GM21619 (cell line): ENCODE results near the gene RANBP17.
"Not testable (repeated sequence)": the region's sequence is repeated elsewhere in the genome, so short reads cannot be mapped to it uniquely, and the experiment has no call there.

Experiments
- ATAC-seq: cut with Tn5 transposase; IDR thresholded peaks from one replicate; pipeline ENCODE4 v1.9.1; 2021; ENCODE audit not compliant: unreplicated experiment

The RANBP17 gene

GRCh38 chr5:171143926-171144325, 282.1 kb downstream of the RANBP17 start:
- no peak for ATAC-seq

GRCh38 chr5:171149333-171149732, 287.5 kb downstream of the RANBP17 start:
- peak; percentile 66 for ATAC-seq

- ATAC-seq: no peak
These were observed 288.0 kb downstream of the RANBP17 start for GRCh38 chr5:171149772-171150171.

GRCh38 chr5:171152382-171152781, 290.6 kb downstream of the RANBP17 start:
- no peak for ATAC-seq

GRCh38 chr5:171155621-171156020, 293.8 kb downstream of the RANBP17 start:
- no peak for ATAC-seq

DNA sequence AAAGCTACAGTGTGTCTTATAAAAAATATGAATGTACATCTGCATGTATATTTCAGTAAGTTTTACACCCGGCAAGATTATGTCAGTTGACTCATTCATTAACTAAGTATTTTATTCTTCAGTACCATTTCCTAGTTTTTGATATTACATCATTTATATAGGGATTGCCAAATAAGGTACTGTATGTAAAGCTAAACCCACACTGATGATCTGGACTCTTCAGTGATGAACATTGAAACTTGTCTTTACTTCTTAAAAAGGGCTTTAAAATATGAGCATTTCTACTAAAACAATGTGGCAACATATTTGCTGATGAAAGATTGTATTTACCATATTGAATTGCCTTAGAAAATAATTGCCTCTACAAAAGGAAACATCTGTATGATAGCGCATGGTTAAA, 295.5 kb downstream of the RANBP17 start:
- no peak for ATAC-seq

- ATAC-seq: no peak
These were observed 296.0 kb downstream of the RANBP17 start for GRCh38 chr5:171157775-171158174.

GRCh38 chr5:171158581-171158980, 296.8 kb downstream of the RANBP17 start:
- ATAC-seq: no peak

DNA sequence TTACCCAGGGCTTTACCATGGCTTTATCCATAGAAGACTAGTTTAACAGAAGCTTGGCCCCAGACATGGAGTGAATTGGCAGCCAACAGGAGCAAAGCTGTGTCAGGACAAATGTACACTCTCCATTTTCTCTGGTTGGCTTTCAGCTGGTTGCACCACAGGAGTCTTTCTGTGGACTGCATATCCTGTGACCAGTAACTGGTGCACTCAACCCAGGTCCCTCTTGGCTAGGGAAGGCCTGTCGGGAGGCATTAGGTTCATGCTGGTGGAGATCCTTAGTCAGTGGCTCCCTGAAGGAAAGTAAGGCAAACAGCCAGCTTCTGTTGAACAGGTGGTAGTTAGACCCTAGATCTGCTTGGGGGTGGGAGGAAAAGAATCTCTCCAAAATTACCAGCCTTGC, 300.3 kb downstream of the RANBP17 start:
- ATAC-seq: no peak

- ATAC-seq: peak; percentile 61
These were observed 300.8 kb downstream of the RANBP17 start for GRCh38 chr5:171162596-171162995.

GRCh38 chr5:171166766-171167165, 304.9 kb downstream of the RANBP17 start:
- ATAC-seq: no peak

DNA sequence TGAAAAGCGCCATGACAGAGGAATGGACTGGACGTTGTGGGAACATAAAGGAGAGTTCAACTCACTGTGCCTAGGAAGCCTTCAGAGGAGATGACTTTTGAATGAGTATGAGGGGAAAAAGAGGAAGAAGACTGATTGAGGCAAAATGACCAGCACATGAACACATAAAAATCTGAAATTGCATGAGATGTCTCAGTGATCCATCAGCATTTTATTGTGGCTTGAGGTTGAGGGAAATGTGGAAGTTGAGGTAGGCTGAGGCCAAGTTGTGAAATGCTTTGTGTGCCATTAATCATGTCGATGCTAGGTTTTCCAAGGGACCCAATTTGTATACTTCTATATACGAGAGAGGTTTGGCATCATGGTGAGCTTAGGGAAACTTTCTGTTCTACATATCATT, 306.4 kb downstream of the RANBP17 start:
- no peak for ATAC-seq

- ATAC-seq: not testable (repeated sequence)
These were observed 313.1 kb downstream of the RANBP17 start for GRCh38 chr5:171174960-171175359.

GRCh38 chr5:171175746-171176145, 313.9 kb downstream of the RANBP17 start:
- no peak for ATAC-seq

GRCh38 chr5:171178190-171178589, 316.4 kb downstream of the RANBP17 start:
- not testable (repeated sequence) for ATAC-seq

- ATAC-seq: no peak
These were observed 326.2 kb downstream of the RANBP17 start for GRCh38 chr5:171188016-171188415.

DNA sequence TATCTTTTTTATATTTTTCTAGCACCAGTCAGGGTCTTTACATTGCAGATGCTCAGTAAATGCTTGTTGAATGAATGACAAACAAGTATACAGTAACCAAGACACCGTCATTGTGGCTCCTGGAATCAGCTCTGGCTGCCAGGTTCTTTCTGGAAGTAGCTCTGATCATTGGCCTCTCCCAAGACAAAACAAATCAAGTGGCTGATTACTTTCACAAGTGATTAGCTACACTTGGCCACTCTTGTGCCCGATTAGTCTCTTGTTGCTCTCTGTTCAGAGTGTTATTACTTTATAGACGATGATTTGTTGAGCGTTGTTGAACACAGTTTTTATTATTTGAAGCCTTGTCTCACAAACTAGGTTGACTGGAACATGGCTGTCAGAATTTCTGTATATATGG, 327.6 kb downstream of the RANBP17 start:
- no peak for ATAC-seq

DNA sequence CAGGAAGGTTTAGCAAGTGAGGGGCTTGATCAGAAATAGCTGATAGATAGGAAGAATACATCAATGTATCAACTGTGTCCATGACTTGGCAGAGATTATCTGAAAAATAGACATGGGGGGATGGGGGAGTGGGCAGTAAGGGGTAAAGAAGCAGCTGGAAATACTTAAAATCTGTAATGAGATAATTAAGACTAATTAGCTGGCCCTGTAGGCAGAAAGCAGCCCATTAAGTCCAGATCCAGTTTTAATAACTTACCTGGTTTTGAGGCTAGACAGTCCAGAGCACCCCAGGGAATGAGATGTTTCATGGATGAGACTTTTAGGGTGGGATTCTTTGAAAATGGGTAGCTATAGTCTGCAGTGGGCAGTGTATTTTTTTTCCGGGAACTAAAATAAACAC, 330.3 kb downstream of the RANBP17 start:
- ATAC-seq: no peak

- no peak for ATAC-seq
These were observed 339.5 kb downstream of the RANBP17 start for GRCh38 chr5:171201310-171201709.

GRCh38 chr5:171205375-171205774, 343.6 kb downstream of the RANBP17 start:
- no peak for ATAC-seq

DNA sequence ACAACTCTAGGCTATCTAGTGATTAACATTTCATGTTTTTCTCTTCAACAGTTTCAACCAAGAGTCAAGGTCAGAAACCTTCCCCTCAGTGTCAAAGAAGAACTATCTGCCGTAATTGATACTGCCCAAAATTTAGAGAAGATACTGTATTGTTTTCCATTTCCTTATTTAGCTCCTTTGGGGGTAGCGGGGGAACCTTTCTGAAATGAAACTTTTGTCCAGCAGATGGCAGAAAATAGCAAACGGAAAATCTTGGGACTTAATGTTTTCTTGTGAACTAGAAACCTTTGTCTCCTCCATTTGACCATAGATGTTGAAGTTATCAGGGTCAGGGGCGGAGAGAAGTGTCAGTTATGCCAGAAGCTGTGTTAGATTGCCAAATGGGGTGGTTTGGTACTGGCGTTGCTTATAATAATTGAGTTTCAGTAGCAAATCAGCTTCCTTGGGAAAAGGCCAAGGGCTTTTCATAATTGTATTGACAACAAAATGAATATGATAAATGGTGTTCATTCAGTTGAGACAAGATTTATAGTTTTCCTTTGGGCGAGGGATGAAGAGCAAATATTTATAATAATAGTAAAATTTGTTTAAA, 345.5 kb downstream of the RANBP17 start:
- no peak for ATAC-seq

GRCh38 chr5:171221916-171222315, 360.1 kb downstream of the RANBP17 start:
- ATAC-seq: no peak

DNA sequence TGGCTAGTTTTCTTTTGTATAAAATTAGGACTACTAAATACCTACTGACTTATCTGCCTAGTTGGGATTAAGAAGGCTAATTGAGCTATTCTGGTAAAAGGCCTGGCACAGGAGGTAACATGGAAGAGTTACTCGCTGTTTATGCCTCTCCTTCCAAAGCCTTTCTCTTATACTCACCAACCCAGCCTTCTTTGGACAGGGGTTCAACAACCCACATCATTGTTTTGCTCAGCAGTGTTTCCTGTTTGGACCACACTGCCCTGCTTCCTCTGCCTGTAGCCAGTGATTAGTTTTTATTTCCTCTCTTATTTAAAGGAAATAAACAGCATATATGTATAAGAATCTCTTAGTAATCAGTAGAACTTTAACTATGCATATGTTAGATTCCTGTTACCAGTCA, 362.1 kb downstream of the RANBP17 start:
- no peak for ATAC-seq
